Measurements from ENCODE around the gene TSKS.

DNA sequence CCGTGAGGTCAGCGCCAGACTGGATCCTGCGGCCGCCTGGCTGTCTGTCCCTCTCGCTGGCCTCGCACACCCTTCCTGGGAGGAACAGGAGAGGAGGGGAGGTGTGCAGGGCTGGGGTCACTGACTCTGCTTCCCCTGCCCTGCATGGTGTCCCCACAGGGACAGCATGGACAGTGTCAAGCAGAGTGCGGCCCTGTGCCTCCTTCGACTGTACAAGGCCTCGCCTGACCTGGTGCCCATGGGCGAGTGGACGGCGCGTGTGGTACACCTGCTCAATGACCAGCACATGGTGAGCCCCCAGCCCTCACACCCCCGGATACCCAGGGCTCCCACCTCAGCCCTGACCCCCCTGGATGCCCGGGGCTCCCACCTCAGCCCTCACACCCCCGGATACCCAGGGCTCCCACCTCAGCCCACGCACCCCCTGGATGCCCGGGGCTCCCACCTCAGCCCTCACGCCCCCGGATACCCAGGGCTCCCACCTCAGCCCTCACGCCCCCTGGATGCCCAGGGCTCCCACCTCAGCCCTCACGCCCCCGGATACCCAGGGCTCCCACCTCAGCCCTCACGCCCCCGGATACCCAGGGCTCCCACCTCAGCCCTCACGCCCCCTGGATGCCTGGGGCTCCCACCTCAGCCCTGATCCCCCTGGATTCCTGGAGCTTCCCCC is 28.8 kb upstream of the TSKS start:
- TF ChIP-seq POLR2A (IDR thresholded peaks at IDR 0.05; ENCODE audit: low read depth, low read length) (no peak), POLR2AphosphoS5 (IDR thresholded peaks at IDR 0.05; ENCODE audit: low read depth, low read length) (no peak)

All from GM12892 (cell line).